SK-N-MC (cell line): ENCODE measurements around the gene SUN2.

Experiments used
- EZH2 ChIP-seq: fragments of 200-600 bp; sonication (generic); IDR thresholded peaks from one replicate; pipeline ENCODE4 v1.6.1; 2017; ENCODE audit warnings: antibody characterized with exemption
- POLR2AphosphoS5 ChIP-seq: IDR thresholded peaks from 2 replicates; pipeline ENCODE4 v1.6.1; 2012; ENCODE audit warnings: mild to moderate bottlenecking, low read depth, low read length, borderline replicate concordance

DNA sequence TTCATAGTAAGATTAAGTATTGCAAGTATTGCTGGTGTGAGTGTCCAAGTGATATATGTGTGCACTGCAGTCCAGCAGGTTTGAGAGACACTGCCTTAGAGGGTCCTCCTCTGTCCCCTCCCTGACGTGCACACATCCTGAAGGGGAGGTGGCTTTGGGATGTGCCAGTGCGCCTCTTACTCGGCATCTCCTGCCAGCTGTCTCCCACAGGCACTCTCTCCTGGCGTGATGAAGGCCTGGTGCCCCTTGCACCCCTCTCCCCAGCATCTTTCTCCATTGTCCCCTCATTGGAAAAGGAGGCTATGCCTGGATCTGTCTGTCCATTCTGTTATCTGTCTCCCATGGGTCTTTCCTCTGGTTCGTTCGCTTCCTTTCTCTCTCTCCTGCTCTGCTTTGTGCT, 25.9 kb downstream of the SUN2 start:
- TF ChIP-seq POLR2AphosphoS5 (no peak), EZH2 (no peak)
